Fibroblast of peridontal ligament (primary cell): ENCODE results near the gene RTN4R.
"Not testable (repeated sequence)": the region's sequence is repeated elsewhere in the genome, so short reads cannot be mapped to it uniquely, and the experiment has no call there.

Experiments
- DNase-seq: peaks from one replicate; pipeline ENCODE4 v3.0.0-alpha.2; 2010; ENCODE audit errors: extremely low read depth

Gene RTN4R

GRCh38 chr22:20286784-20287423 lies 18.8 kb upstream of the RTN4R start:
- not testable (repeated sequence) for DNase-seq

- DNase-seq, result not testable (repeated sequence)
Observed at GRCh38 chr22:20286312-20286660, 18.2 kb upstream of the RTN4R start.

GRCh38 chr22:20285473-20286311 lies 17.6 kb upstream of the RTN4R start:
- DNase-seq, result peak; percentile 24

- DNase-seq, result no peak
Observed at GRCh38 chr22:20284471-20285086, 16.5 kb upstream of the RTN4R start.

- DNase-seq, result no peak
Observed at GRCh38 chr22:20283674-20284066, 15.6 kb upstream of the RTN4R start.

GRCh38 chr22:20282901-20283673 lies 15.0 kb upstream of the RTN4R start:
- no peak for DNase-seq

GRCh38 chr22:20281891-20282290 lies 13.8 kb upstream of the RTN4R start:
- no peak for DNase-seq

GRCh38 chr22:20281473-20281872 lies 13.4 kb upstream of the RTN4R start:
- not testable (repeated sequence) for DNase-seq

- no peak for DNase-seq
Observed at GRCh38 chr22:20280866-20281265, 12.7 kb upstream of the RTN4R start.

- DNase-seq, result not testable (repeated sequence)
Observed at GRCh38 chr22:20280163-20280562, 12.0 kb upstream of the RTN4R start.

- DNase-seq, result no peak
Observed at GRCh38 chr22:20279662-20280134, 11.6 kb upstream of the RTN4R start.

- DNase-seq, result not testable (repeated sequence)
Observed at GRCh38 chr22:20278726-20279490, 10.8 kb upstream of the RTN4R start.

GRCh38 chr22:20277936-20278635 lies 10.0 kb upstream of the RTN4R start:
- DNase-seq, result not testable (repeated sequence)

GRCh38 chr22:20276468-20276867 lies 8.3 kb upstream of the RTN4R start:
- DNase-seq, result no peak

GRCh38 chr22:20275836-20276235 lies 7.7 kb upstream of the RTN4R start:
- DNase-seq, result no peak

- not testable (repeated sequence) for DNase-seq
Observed at GRCh38 chr22:20275325-20275724, 7.2 kb upstream of the RTN4R start.

GRCh38 chr22:20274374-20274773 lies 6.3 kb upstream of the RTN4R start:
- not testable (repeated sequence) for DNase-seq

- no peak for DNase-seq
Observed at GRCh38 chr22:20273758-20274181, 5.7 kb upstream of the RTN4R start.

GRCh38 chr22:20272700-20273099 lies 4.6 kb upstream of the RTN4R start:
- no peak for DNase-seq

GRCh38 chr22:20272174-20272573 lies 4.1 kb upstream of the RTN4R start:
- no peak for DNase-seq
